ENCODE measurements around the gene PRL.

GRCh38 chr6:22239261-22239921 lies 57.4 kb downstream of the PRL start:
- TF ChIP-seq CTCF (conservative IDR thresholded peaks at IDR 0.05) (no peak), ZFX (IDR thresholded peaks at IDR 0.05) (no peak)

Measured in C4-2B (cell line).